Hepatocyte (in vitro differentiated cells): ENCODE data around the gene MAP6. TPM values are rescaled to one million over a fixed set of nuclear protein-coding genes. Genes with fewer than 3 reads are reported as not detected.

Experiments
- DNase-seq: peaks from one replicate; pipeline ENCODE4 v3.0.0-alpha.2; 2016; ENCODE audit warnings: low spot score
- H2AFZ ChIP-seq: fragments of 200-600 bp; sonication (generic); 2 replicates; pipeline ENCODE4 v1.6.0; 2016; ENCODE audit warnings: antibody characterized with exemption, mild to moderate bottlenecking
- H3K27ac ChIP-seq: fragments of 200-600 bp; sonication (generic); 2 replicates; pipeline ENCODE4 v1.5.1; 2016; ENCODE audit warnings: mild to moderate bottlenecking
- H3K27me3 ChIP-seq: fragments of 200-600 bp; sonication (generic); 2 replicates; pipeline ENCODE4 v1.6.1; 2016
- H3K36me3 ChIP-seq: fragments of 200-600 bp; sonication (generic); replicated peaks from 2 replicates; pipeline ENCODE4 v1.5.1; 2016; ENCODE audit warnings: low read depth; ENCODE audit not compliant: insufficient read depth
- H3K4me1 ChIP-seq: fragments of 200-600 bp; sonication (generic); 2 replicates; pipeline ENCODE4 v1.5.1; 2016; ENCODE audit warnings: mild to moderate bottlenecking, moderate library complexity; ENCODE audit not compliant: insufficient read depth
- H3K4me2 ChIP-seq: fragments of 200-600 bp; sonication (generic); 2 replicates; pipeline ENCODE4 v1.6.0; 2016
- H3K4me3 ChIP-seq: fragments of 200-600 bp; sonication (generic); 2 replicates; pipeline ENCODE4 v1.5.1; 2016; ENCODE audit warnings: mild to moderate bottlenecking
- H3K79me2 ChIP-seq: fragments of 200-600 bp; sonication (generic); 2 replicates; pipeline ENCODE4 v1.6.0; 2017; ENCODE audit warnings: mild to moderate bottlenecking
- H3K9me2 ChIP-seq: fragments of 200-600 bp; sonication (generic); replicated peaks from 2 replicates; pipeline ENCODE4 v1.6.0; 2017; ENCODE audit warnings: mild to moderate bottlenecking; ENCODE audit not compliant: insufficient read depth
- H3K9me3 ChIP-seq: fragments of 200-600 bp; sonication (generic); 2 replicates; pipeline ENCODE4 v1.5.1; 2016; ENCODE audit warnings: low read depth, mild to moderate bottlenecking
- H4K20me1 ChIP-seq: fragments of 200-600 bp; sonication (generic); 2 replicates; pipeline ENCODE4 v1.6.0; 2016; ENCODE audit warnings: mild to moderate bottlenecking; ENCODE audit not compliant: insufficient read depth, poor library complexity, severe bottlenecking
- CTCF ChIP-seq: fragments of 200-600 bp; sonication (generic); IDR thresholded peaks from 2 replicates; pipeline ENCODE4 v1.5.1; 2016; ENCODE audit warnings: antibody characterized with exemption, mild to moderate bottlenecking; ENCODE audit not compliant: poor library complexity
- EZH2 ChIP-seq: fragments of 200-600 bp; sonication (generic); IDR thresholded peaks from 2 replicates; pipeline ENCODE4 v1.6.1; 2016; ENCODE audit warnings: antibody characterized with exemption, mild to moderate bottlenecking, borderline replicate concordance
- EZH2phosphoT487 ChIP-seq: fragments of 200-600 bp; sonication (generic); IDR thresholded peaks from one replicate; pipeline ENCODE4 v1.6.1; 2018; ENCODE audit warnings: antibody characterized with exemption, mild to moderate bottlenecking, low read depth, moderate library complexity; ENCODE audit not compliant: unreplicated experiment, severe bottlenecking
- WGBS: methylation state at CpG from one replicate; pipeline ENCODE4 v1.1.6; 2016; ENCODE audit warnings: low lambda C conversion rate; ENCODE audit errors: missing lambda C conversion rate; 5-methylcytosine and 5-hydroxymethylcytosine counted together
- polyA plus RNA-seq: library from polyadenylated mRNA; unstranded; fragments of >200 nt; fragmentation: Nextera tagmentation; extraction: Ambion mirVana; gene quantifications from 2 replicates; pipeline ENCODE4 v1.2.1, GENCODE V29; 2016
- total RNA-seq: library from RNA; depleted of rRNA; stranded (reverse); fragments of >200 nt; gene quantifications from 2 replicates; pipeline ENCODE4 v1.2.3, GENCODE V29; 2014

Gene MAP6
- total and polyA plus RNA-seq, 2 experiments from 2014 or later: 3.8 to 6.4 TPM

DNA sequence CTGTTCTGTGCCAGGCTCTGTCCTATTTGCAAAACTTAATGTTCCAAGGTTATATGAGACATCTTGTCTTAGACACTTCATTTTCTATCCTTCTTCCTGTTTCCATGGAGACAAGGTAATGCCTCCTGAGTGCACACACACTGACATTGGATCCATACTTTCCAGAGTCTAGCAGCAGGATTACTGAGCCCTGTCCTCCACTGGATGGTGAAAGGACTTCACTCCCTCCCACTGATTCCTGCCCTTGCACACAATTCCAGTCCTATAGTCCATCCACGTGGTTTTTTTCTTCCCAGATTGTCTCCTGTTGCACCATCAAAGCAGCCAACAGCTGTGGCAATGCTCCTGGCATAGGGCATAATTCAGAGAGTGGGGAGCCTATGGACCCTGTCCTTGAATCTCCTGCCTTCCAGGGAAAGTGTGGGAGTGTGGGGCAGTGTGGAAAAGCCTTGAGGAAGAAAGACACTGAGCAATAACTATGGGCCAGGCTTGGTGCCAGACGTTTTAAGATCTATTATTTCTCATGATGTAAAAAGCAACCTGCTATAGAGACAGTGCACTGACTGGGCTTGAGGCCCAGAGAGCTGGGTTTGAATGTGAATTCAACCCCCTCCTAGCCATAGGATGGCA is 75.4 kb downstream of the MAP6 start:
- Histone ChIP-seq H2AFZ (no peak overlapping the region), H3K79me2 (no peaks in the 10 kb centered on the region), H3K9me3 (no peaks in the 10 kb centered on the region), H3K4me2 (no peak overlapping the region), H3K27ac (no peak overlapping the region), H4K20me1 (no peaks in the 10 kb centered on the region), H3K36me3 (no peaks in the 10 kb centered on the region), H3K4me1 (peaks cover 8% of the 10 kb centered on the region), H3K9me2 (no peaks in the 10 kb centered on the region), H3K4me3 (no peak overlapping the region), H3K27me3 (no peaks in the 10 kb centered on the region)
- DNase-seq: peak; percentile 46
- TF ChIP-seq EZH2 (no peak), CTCF (no peak), EZH2phosphoT487 (no peak)
- WGBS: 67% methylated on average over 2 of the region's 2 CpGs

GRCh38 chr11:75592715-75593114 is 76.1 kb downstream of the MAP6 start:
- Histone ChIP-seq H3K27me3 (no peaks in the 10 kb centered on the region), H3K36me3 (no peaks in the 10 kb centered on the region), H2AFZ (no peak overlapping the region), H3K79me2 (no peaks in the 10 kb centered on the region), H3K9me3 (no peaks in the 10 kb centered on the region), H3K9me2 (no peaks in the 10 kb centered on the region), H3K4me1 (peaks cover 9% of the 10 kb centered on the region), H3K27ac (no peak overlapping the region), H4K20me1 (no peaks in the 10 kb centered on the region), H3K4me2 (no peak overlapping the region), H3K4me3 (no peak overlapping the region)
- DNase-seq: no peak
- WGBS: 61% methylated on average over 2 of the region's 2 CpGs
- no peak for TF ChIP-seq CTCF

GRCh38 chr11:75591966-75592365 is 76.9 kb downstream of the MAP6 start:
- H3K4me2 ChIP-seq: no peak overlapping the region
- no peak overlapping the region for H2AFZ ChIP-seq
- H3K9me2 ChIP-seq: no peaks in the 10 kb centered on the region
- no peaks in the 10 kb centered on the region for H4K20me1 ChIP-seq
- H3K4me1 ChIP-seq: peaks cover 9% of the 10 kb centered on the region
- TF ChIP-seq EZH2 (no peak), CTCF (no peak), EZH2phosphoT487 (no peak)
- no peaks in the 10 kb centered on the region for H3K36me3 ChIP-seq
- H3K9me3 ChIP-seq: no peaks in the 10 kb centered on the region
- H3K4me3 ChIP-seq: no peak overlapping the region
- no peak for DNase-seq
- H3K27me3 ChIP-seq: no peaks in the 10 kb centered on the region
- no peak overlapping the region for H3K27ac ChIP-seq
- WGBS: 71% methylated on average over 6 of the region's 6 CpGs
- H3K79me2 ChIP-seq: no peaks in the 10 kb centered on the region

GRCh38 chr11:75591371-75591770 is 77.5 kb downstream of the MAP6 start:
- Histone ChIP-seq H3K79me2 (no peaks in the 10 kb centered on the region), H3K27me3 (no peaks in the 10 kb centered on the region), H4K20me1 (no peaks in the 10 kb centered on the region), H3K36me3 (no peaks in the 10 kb centered on the region), H3K4me2 (no peak overlapping the region), H3K4me1 (peaks cover 9% of the 10 kb centered on the region), H3K9me3 (no peaks in the 10 kb centered on the region), H3K9me2 (no peaks in the 10 kb centered on the region), H3K4me3 (no peak overlapping the region), H3K27ac (no peak overlapping the region), H2AFZ (no peak overlapping the region)
- DNase-seq: no peak
- 90% methylated on average over 8 of the region's 8 CpGs for WGBS
- TF ChIP-seq EZH2phosphoT487 (no peak), EZH2 (no peak), CTCF (no peak)
